HepG2 (cell line): Measurements from ENCODE around the gene VWA7. TPM values are rescaled to one million over a fixed set of nuclear protein-coding genes. Genes with fewer than 3 reads are reported as not detected.

Experiments used
- FOXC1 ChIP-seq: sonication (generic); formaldehyde crosslinking; IDR thresholded peaks from 2 replicates; pipeline ENCODE4 v1.8.0; 2022; ENCODE audit warnings: mild to moderate bottlenecking, missing genetic modification reagents, borderline replicate concordance
- HES4 ChIP-seq: sonication (generic); formaldehyde crosslinking; IDR thresholded peaks from 2 replicates; pipeline ENCODE4 v1.9.0; 2021; ENCODE audit warnings: mild to moderate bottlenecking, missing genetic modification reagents, borderline replicate concordance
- HMGA1 ChIP-seq: sonication (generic); formaldehyde crosslinking; conservative IDR thresholded peaks from 2 replicates; pipeline ENCODE4 v1.4.0; 2020; ENCODE audit warnings: missing genetic modification reagents
- HOXA9 ChIP-seq: sonication (generic); formaldehyde crosslinking; IDR thresholded peaks from 2 replicates; pipeline ENCODE4 v1.8.1; 2022; ENCODE audit warnings: missing genetic modification reagents, mild to moderate bottlenecking, moderate library complexity, borderline replicate concordance
- IRX3 ChIP-seq: sonication (generic); formaldehyde crosslinking; IDR thresholded peaks from 2 replicates; pipeline ENCODE4 v1.8.1; 2023; ENCODE audit warnings: mild to moderate bottlenecking, low read depth, missing genetic modification reagents, borderline replicate concordance
- KDM5A ChIP-seq: fragments of 200-600 bp; sonication (generic); IDR thresholded peaks from 2 replicates; pipeline ENCODE4 v1.7.0; 2018; ENCODE audit warnings: antibody characterized with exemption, mild to moderate bottlenecking, low read length, borderline replicate concordance
- KLF9 ChIP-seq: IDR thresholded peaks from 2 replicates; pipeline ENCODE4 v1.6.1; 2016; ENCODE audit warnings: low read depth
- MED13 ChIP-seq: sonication (generic); formaldehyde crosslinking; IDR thresholded peaks from 2 replicates; pipeline ENCODE4 v1.5.0; 2020; ENCODE audit warnings: missing genetic modification reagents
- POGZ ChIP-seq: sonication (generic); formaldehyde crosslinking; IDR thresholded peaks from 2 replicates; pipeline ENCODE4 v1.4.0; 2020; ENCODE audit warnings: mild to moderate bottlenecking, missing genetic modification reagents
- RARA ChIP-seq: IDR thresholded peaks from 2 replicates; pipeline ENCODE4 v1.6.1; 2016; ENCODE audit warnings: missing genetic modification reagents, missing compliant biosample characterization
- RARG ChIP-seq: sonication (generic); formaldehyde crosslinking; IDR thresholded peaks from 2 replicates; pipeline ENCODE4 v1.4.0; 2020; ENCODE audit warnings: low read depth, mild to moderate bottlenecking, missing genetic modification reagents
- SCMH1 ChIP-seq: sonication (generic); formaldehyde crosslinking; IDR thresholded peaks from 2 replicates; pipeline ENCODE4 v1.9.0; 2021; ENCODE audit warnings: missing genetic modification reagents, mild to moderate bottlenecking, borderline replicate concordance
- ZFYVE20 ChIP-seq: sonication (generic); formaldehyde crosslinking; IDR thresholded peaks from 2 replicates; pipeline ENCODE4 v1.8.0; 2023; ENCODE audit warnings: low read depth, mild to moderate bottlenecking, moderate library complexity, missing genetic modification reagents, borderline replicate concordance
- ZMYM2 ChIP-seq: sonication (generic); formaldehyde crosslinking; IDR thresholded peaks from 2 replicates; pipeline ENCODE4 v1.8.0; 2022; ENCODE audit warnings: mild to moderate bottlenecking, missing genetic modification reagents
- ZNF264 ChIP-seq: sonication (generic); formaldehyde crosslinking; IDR thresholded peaks from 2 replicates; pipeline ENCODE4 v1.4.0; 2020; ENCODE audit warnings: missing genetic modification reagents
- ZNF326 ChIP-seq: sonication (generic); formaldehyde crosslinking; IDR thresholded peaks from 2 replicates; pipeline ENCODE4 v1.4.0; 2020; ENCODE audit warnings: missing genetic modification reagents, borderline replicate concordance
- ZNF331 ChIP-seq: sonication (generic); formaldehyde crosslinking; IDR thresholded peaks from 2 replicates; pipeline ENCODE4 v1.4.0; 2020; ENCODE audit warnings: missing genetic modification reagents
- ZNF430 ChIP-seq: sonication (generic); formaldehyde crosslinking; IDR thresholded peaks from 2 replicates; pipeline ENCODE4 v1.9.0; 2021; ENCODE audit warnings: mild to moderate bottlenecking, missing genetic modification reagents
- ZNF678 ChIP-seq: sonication (generic); formaldehyde crosslinking; IDR thresholded peaks from 2 replicates; pipeline ENCODE4 v1.4.0; 2020; ENCODE audit warnings: mild to moderate bottlenecking, missing genetic modification reagents
- ZNF816 ChIP-seq: sonication (generic); formaldehyde crosslinking; IDR thresholded peaks from 2 replicates; pipeline ENCODE4 v1.8.0; 2022; ENCODE audit warnings: missing genetic modification reagents, mild to moderate bottlenecking, borderline replicate concordance
- ZSCAN20 ChIP-seq: sonication (generic); formaldehyde crosslinking; IDR thresholded peaks from 2 replicates; pipeline ENCODE4 v1.4.0; 2020; ENCODE audit warnings: missing genetic modification reagents, mild to moderate bottlenecking, borderline replicate concordance
- polyA plus RNA-seq, 8 experiments: library from polyadenylated mRNA; depleted of rRNA in 3 of 8; stranded (reverse) in 7 of 8; unstranded in 1 of 8; fragments of >200 nt; fragmentation: Illumina TruSeq in 4 of 8; extraction: Trizol in 4 of 8; gene quantifications; 2 replicates each; pipeline versions ENCODE4 v1.2.1 to v1.2.3, GENCODE V29; 2011 to 2016; ENCODE audit warnings: low read depth in 4 of 8, missing spikeins in 1 of 8, mixed read lengths in 1 of 8; ENCODE audit not compliant: insufficient read depth in 1 of 8
- total RNA-seq, 5 experiments: library from RNA; depleted of rRNA; stranded (reverse); fragments of >200 nt; fragmentation: Illumina TruSeq; extraction: Trizol; gene quantifications; 2 replicates each; pipeline ENCODE4 v1.2.3, GENCODE V29; 2016; ENCODE audit warnings: low read depth in 1 of 5
- TF ChIP-seq, protein P1 (sequence below): sonication (generic); formaldehyde crosslinking; conservative IDR thresholded peaks from 2 replicates; pipeline ENCODE4 v1.4.0; 2020; ENCODE audit warnings: mild to moderate bottlenecking, missing genetic modification reagents, moderate library complexity
- TF ChIP-seq, protein P2 (sequence below): sonication (generic); formaldehyde crosslinking; IDR thresholded peaks from 2 replicates; pipeline ENCODE4 v1.5.0; 2020; ENCODE audit warnings: missing genetic modification reagents
- TF ChIP-seq, protein P3 (sequence below): sonication (generic); formaldehyde crosslinking; IDR thresholded peaks from 2 replicates; pipeline ENCODE4 v1.4.0; 2020; ENCODE audit warnings: low read depth, mild to moderate bottlenecking, missing genetic modification reagents
- TF ChIP-seq, protein P4 (sequence below): IDR thresholded peaks from 2 replicates; pipeline ENCODE4 v1.6.1; 2016; ENCODE audit warnings: control low read depth

The VWA7 gene
- total and polyA plus RNA-seq, 2 of the 13 experiments (the other 11 are each of a cell fraction or from before 2014, with no cell fraction given): 0.86 to 3.3 TPM

DNA sequence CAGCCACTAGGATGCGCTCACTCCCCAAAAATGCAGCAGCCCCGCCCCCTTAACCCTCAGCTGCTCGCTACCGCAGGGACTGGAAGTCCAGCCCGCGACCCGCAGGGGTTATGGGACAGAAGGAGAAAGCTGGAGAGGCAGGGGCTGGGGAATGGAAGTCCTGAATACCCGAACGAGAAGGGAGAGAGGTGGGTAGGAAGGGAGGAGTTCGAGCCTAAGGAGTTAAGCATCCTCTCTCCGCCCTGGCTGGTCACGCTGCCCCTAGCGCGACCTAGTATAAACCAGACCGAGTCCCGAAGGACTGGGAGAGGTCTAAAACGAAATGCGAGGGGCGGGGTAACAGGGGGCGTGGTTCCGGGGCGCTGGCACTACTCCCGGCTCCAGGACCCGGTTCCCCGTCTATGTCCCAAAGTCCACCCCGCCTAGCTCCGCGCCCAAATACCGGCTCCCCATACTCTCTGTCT lies 47.6 kb downstream of the VWA7 start (continued):
- TF ChIP-seq, protein P1, sequence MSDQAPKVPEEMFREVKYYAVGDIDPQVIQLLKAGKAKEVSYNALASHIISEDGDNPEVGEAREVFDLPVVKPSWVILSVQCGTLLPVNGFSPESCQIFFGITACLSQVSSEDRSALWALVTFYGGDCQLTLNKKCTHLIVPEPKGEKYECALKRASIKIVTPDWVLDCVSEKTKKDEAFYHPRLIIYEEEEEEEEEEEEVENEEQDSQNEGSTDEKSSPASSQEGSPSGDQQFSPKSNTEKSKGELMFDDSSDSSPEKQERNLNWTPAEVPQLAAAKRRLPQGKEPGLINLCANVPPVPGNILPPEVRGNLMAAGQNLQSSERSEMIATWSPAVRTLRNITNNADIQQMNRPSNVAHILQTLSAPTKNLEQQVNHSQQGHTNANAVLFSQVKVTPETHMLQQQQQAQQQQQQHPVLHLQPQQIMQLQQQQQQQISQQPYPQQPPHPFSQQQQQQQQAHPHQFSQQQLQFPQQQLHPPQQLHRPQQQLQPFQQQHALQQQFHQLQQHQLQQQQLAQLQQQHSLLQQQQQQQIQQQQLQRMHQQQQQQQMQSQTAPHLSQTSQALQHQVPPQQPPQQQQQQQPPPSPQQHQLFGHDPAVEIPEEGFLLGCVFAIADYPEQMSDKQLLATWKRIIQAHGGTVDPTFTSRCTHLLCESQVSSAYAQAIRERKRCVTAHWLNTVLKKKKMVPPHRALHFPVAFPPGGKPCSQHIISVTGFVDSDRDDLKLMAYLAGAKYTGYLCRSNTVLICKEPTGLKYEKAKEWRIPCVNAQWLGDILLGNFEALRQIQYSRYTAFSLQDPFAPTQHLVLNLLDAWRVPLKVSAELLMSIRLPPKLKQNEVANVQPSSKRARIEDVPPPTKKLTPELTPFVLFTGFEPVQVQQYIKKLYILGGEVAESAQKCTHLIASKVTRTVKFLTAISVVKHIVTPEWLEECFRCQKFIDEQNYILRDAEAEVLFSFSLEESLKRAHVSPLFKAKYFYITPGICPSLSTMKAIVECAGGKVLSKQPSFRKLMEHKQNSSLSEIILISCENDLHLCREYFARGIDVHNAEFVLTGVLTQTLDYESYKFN (CRISPR knock-in tag): peak; percentile 53; the same call in 1 of the 2 replicates
- 0 out of 2 replicates have a peak, but pooled peaks have one; percentile 2 for TF ChIP-seq ZSCAN20 (CRISPR knock-in tag)
- TF ChIP-seq MED13 (CRISPR knock-in tag): 0 out of 2 replicates have a peak, but pooled peaks have one; percentile 34
- peak; percentile 77 for TF ChIP-seq ZNF430
- no peak for TF ChIP-seq ZNF678 (CRISPR knock-in tag)
- TF ChIP-seq RARG (CRISPR knock-in tag): no peak
- TF ChIP-seq ZMYM2: peak; percentile 68; the same call in 1 of the 2 replicates
- peak; percentile 91; the same call in 1 of the 2 replicates for TF ChIP-seq KLF9 (CRISPR knock-in tag)
- TF ChIP-seq HES4 (CRISPR knock-in tag): 0 out of 2 replicates have a peak, but pooled peaks have one; percentile 32
- TF ChIP-seq, protein P2, sequence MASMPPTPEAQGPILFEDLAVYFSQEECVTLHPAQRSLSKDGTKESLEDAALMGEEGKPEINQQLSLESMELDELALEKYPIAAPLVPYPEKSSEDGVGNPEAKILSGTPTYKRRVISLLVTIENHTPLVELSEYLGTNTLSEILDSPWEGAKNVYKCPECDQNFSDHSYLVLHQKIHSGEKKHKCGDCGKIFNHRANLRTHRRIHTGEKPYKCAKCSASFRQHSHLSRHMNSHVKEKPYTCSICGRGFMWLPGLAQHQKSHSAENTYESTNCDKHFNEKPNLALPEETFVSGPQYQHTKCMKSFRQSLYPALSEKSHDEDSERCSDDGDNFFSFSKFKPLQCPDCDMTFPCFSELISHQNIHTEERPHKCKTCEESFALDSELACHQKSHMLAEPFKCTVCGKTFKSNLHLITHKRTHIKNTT (CRISPR knock-in tag): no peak
- TF ChIP-seq ZNF331: no peak; the same call in 1 of the 2 replicates
- peak; percentile 27 for TF ChIP-seq POGZ
- no peak for TF ChIP-seq SCMH1 (CRISPR knock-in tag)
- TF ChIP-seq HMGA1 (CRISPR knock-in tag): no peak
- TF ChIP-seq FOXC1: peak; percentile 61; the same call in 1 of the 2 replicates
- TF ChIP-seq ZNF326 (CRISPR knock-in tag): no peak
- TF ChIP-seq, protein P3, sequence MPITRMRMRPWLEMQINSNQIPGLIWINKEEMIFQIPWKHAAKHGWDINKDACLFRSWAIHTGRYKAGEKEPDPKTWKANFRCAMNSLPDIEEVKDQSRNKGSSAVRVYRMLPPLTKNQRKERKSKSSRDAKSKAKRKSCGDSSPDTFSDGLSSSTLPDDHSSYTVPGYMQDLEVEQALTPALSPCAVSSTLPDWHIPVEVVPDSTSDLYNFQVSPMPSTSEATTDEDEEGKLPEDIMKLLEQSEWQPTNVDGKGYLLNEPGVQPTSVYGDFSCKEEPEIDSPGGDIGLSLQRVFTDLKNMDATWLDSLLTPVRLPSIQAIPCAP (CRISPR knock-in tag): no peak
- TF ChIP-seq HOXA9 (CRISPR knock-in tag): 0 out of 2 replicates have a peak, but pooled peaks have one; percentile 30
- TF ChIP-seq, protein P4, sequence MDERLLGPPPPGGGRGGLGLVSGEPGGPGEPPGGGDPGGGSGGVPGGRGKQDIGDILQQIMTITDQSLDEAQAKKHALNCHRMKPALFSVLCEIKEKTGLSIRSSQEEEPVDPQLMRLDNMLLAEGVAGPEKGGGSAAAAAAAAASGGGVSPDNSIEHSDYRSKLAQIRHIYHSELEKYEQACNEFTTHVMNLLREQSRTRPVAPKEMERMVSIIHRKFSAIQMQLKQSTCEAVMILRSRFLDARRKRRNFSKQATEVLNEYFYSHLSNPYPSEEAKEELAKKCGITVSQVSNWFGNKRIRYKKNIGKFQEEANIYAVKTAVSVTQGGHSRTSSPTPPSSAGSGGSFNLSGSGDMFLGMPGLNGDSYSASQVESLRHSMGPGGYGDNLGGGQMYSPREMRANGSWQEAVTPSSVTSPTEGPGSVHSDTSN (CRISPR knock-in tag): no peak
- no peak; the same call in 1 of the 2 replicates for TF ChIP-seq ZNF816 (CRISPR knock-in tag)
- peak; percentile 74; the same call in 1 of the 2 replicates for TF ChIP-seq KDM5A
- peak; percentile 7; the same call in 1 of the 2 replicates for TF ChIP-seq RARA (CRISPR knock-in tag)
- TF ChIP-seq ZFYVE20 (CRISPR knock-in tag): no peak
- TF ChIP-seq ZNF264 (CRISPR knock-in tag): peak; percentile 63
- TF ChIP-seq IRX3 (CRISPR knock-in tag): no peak
